Trophoblast cell (in vitro differentiated cells and primary cell): ENCODE data around the gene REXO1.
"Not testable (repeated sequence)": the region's sequence is repeated elsewhere in the genome, so short reads cannot be mapped to it uniquely, and the experiment has no call there.

ENCODE experiments used
- DNase-seq, 2 donors: peaks; one replicate each; pipeline ENCODE4 v3.0.0-alpha.2; 2016
- H2AFZ ChIP-seq: 2 replicates; pipeline ENCODE4 v1.6.1; 2013; ENCODE audit warnings: low read length, moderate library complexity, mild to moderate bottlenecking; ENCODE audit not compliant: insufficient read depth, poor library complexity
- H2AK5ac ChIP-seq: 2 replicates; pipeline ENCODE4 v1.6.1; 2013; ENCODE audit warnings: mild to moderate bottlenecking, low read length
- H2BK120ac ChIP-seq: 2 replicates; pipeline ENCODE4 v1.6.1; 2013; ENCODE audit warnings: low read length, mild to moderate bottlenecking, moderate library complexity; ENCODE audit not compliant: insufficient read depth, poor library complexity
- H2BK12ac ChIP-seq: 2 replicates; pipeline ENCODE4 v1.6.1; 2013; ENCODE audit warnings: mild to moderate bottlenecking, low read length, moderate library complexity
- H2BK5ac ChIP-seq: 2 replicates; pipeline ENCODE4 v1.6.1; 2013; ENCODE audit warnings: low read length, low read depth, moderate library complexity, mild to moderate bottlenecking; ENCODE audit not compliant: poor library complexity
- H3K14ac ChIP-seq: 2 replicates; pipeline ENCODE4 v1.6.1; 2013; ENCODE audit warnings: mild to moderate bottlenecking, low read length
- H3K18ac ChIP-seq: 2 replicates; pipeline ENCODE4 v1.6.1; 2013; ENCODE audit warnings: mild to moderate bottlenecking, low read length
- H3K23ac ChIP-seq: 2 replicates; pipeline ENCODE4 v1.6.1; 2013; ENCODE audit warnings: low read length
- H3K27ac ChIP-seq: 2 replicates; pipeline ENCODE4 v1.5.1; 2013; ENCODE audit warnings: low read depth, mild to moderate bottlenecking, inconsistent platforms, low read length, moderate library complexity
- H3K27me3 ChIP-seq: 2 replicates; pipeline ENCODE4 v1.6.1; 2013; ENCODE audit warnings: inconsistent platforms, mild to moderate bottlenecking, low read length, moderate library complexity; ENCODE audit not compliant: insufficient read depth
- H3K36me3 ChIP-seq, 2 experiments: 1 replicate in 1 of 2; 2 replicates in 1 of 2; pipeline ENCODE4 v1.6.1; 2013; ENCODE audit warnings: low read length in 2 of 2, mild to moderate bottlenecking in 2 of 2, moderate library complexity in 1 of 2; ENCODE audit not compliant: insufficient read depth in 2 of 2, control insufficient read depth in 1 of 2
- H3K4ac ChIP-seq: 2 replicates; pipeline ENCODE4 v1.6.1; 2013; ENCODE audit warnings: low read depth, mild to moderate bottlenecking, low read length, moderate library complexity
- H3K4me1 ChIP-seq, 2 experiments: 1 replicate in 1 of 2; 2 replicates in 1 of 2; pipeline ENCODE4 v1.6.1; 2013; ENCODE audit warnings: low read length in 2 of 2, mild to moderate bottlenecking in 2 of 2, moderate library complexity in 1 of 2; ENCODE audit not compliant: insufficient read depth in 2 of 2, control insufficient read depth in 1 of 2
- H3K4me2 ChIP-seq: 2 replicates; pipeline ENCODE4 v1.6.1; 2013; ENCODE audit warnings: inconsistent platforms, mild to moderate bottlenecking, low read length, moderate library complexity
- H3K4me3 ChIP-seq: 2 replicates; pipeline ENCODE4 v1.5.1; 2013; ENCODE audit warnings: mild to moderate bottlenecking, low read depth, low read length, inconsistent platforms
- H3K79me1 ChIP-seq: one replicate; pipeline ENCODE4 v1.6.1; 2013; ENCODE audit warnings: low read length
- H3K79me2 ChIP-seq: 2 replicates; pipeline ENCODE4 v1.6.1; 2013; ENCODE audit warnings: low read length, mild to moderate bottlenecking; ENCODE audit not compliant: control insufficient read depth, insufficient read depth, poor library complexity
- H3K9ac ChIP-seq: 2 replicates; pipeline ENCODE4 v1.6.1; 2013; ENCODE audit warnings: mild to moderate bottlenecking, low read length
- H3K9me3 ChIP-seq: 2 replicates; pipeline ENCODE4 v1.6.1; 2013; ENCODE audit warnings: low read depth, mild to moderate bottlenecking, control low read depth, inconsistent platforms, low read length; ENCODE audit not compliant: insufficient read depth
- H4K12ac ChIP-seq: 2 replicates; pipeline ENCODE4 v1.6.1; 2013; ENCODE audit warnings: low read depth, mild to moderate bottlenecking, low read length, moderate library complexity
- H4K8ac ChIP-seq: 2 replicates; pipeline ENCODE4 v1.6.1; 2013; ENCODE audit warnings: low read depth, mild to moderate bottlenecking, low read length, moderate library complexity
- H4K91ac ChIP-seq: one replicate; pipeline ENCODE4 v1.6.1; 2013; ENCODE audit warnings: low read depth, mild to moderate bottlenecking, low read length, moderate library complexity
- WGBS: extraction: QIAGEN DNeasy Blood & Tissue Kit; methylation state at CpG from one replicate; pipeline ENCODE4 v1.1.7; 2013; ENCODE audit warnings: missing lambda C conversion rate; ENCODE audit not compliant: insufficient read length, insufficient coverage; ENCODE audit errors: extremely low coverage; 5-methylcytosine and 5-hydroxymethylcytosine counted together

Gene REXO1

GRCh38 chr19:1805401-1806183 lies 42.7 kb downstream of the REXO1 start:
- H4K12ac ChIP-seq = no peak overlapping the region
- no peak overlapping the region for H4K8ac ChIP-seq
- no peaks in the 10 kb centered on the region for H3K27me3 ChIP-seq
- H4K91ac ChIP-seq = no peak overlapping the region
- H2BK120ac ChIP-seq = no peak overlapping the region
- no peaks in the 10 kb centered on the region for H3K4me1 ChIP-seq
- no peak overlapping the region for H3K9ac ChIP-seq
- H3K4ac ChIP-seq = no peak overlapping the region
- H3K79me2 ChIP-seq = no peaks in the 10 kb centered on the region
- no peaks in the 10 kb centered on the region for H3K79me1 ChIP-seq
- H3K18ac ChIP-seq = no peak overlapping the region
- WGBS = no CpG with 5 or more reads among the region's 24 CpGs
- H3K36me3 ChIP-seq = no peaks in the 10 kb centered on the region
- no peaks in the 10 kb centered on the region for H3K9me3 ChIP-seq
- no peak overlapping the region for H2BK12ac ChIP-seq
- H2AFZ ChIP-seq = no peak overlapping the region
- no peak overlapping the region for H2AK5ac ChIP-seq
- no peak overlapping the region for H3K4me2 ChIP-seq
- no peak for DNase-seq
- H3K27ac ChIP-seq = no peak overlapping the region
- no peak overlapping the region for H3K14ac ChIP-seq
- no peak overlapping the region for H3K23ac ChIP-seq
- no peak overlapping the region for H2BK5ac ChIP-seq
- H3K4me3 ChIP-seq = no peak overlapping the region

DNA sequence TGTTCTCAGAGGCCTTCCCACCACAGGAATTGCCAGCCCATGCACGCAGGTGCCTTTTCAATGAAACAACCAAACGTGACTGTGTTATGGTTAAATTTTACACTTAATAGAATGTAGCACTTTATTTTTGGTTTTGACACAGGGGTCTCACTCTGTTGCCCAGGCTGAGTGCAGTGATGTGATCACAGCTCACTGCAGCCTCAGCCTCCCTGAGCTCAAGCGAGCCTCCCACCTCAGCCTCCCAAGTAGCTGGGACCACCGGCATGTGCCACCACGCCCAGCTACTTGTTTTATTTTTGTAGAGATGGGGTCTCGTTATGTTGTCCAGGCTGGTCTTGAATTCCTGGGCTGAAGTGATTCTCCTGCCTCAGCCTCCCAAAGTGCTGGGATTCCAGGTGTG lies 43.4 kb downstream of the REXO1 start:
- no peaks in the 10 kb centered on the region for H3K79me2 ChIP-seq
- H3K9ac ChIP-seq = no peak overlapping the region
- no peak overlapping the region for H3K27ac ChIP-seq
- H3K4me3 ChIP-seq = no peak overlapping the region
- H2BK5ac ChIP-seq = no peak overlapping the region
- WGBS = no CpG with 5 or more reads among the region's 6 CpGs
- no peak overlapping the region for H2AFZ ChIP-seq
- no peaks in the 10 kb centered on the region for H3K27me3 ChIP-seq
- no peak overlapping the region for H3K14ac ChIP-seq
- no peak for DNase-seq
- H3K18ac ChIP-seq = no peak overlapping the region
- no peak overlapping the region for H4K12ac ChIP-seq
- no peak overlapping the region for H4K91ac ChIP-seq
- no peaks in the 10 kb centered on the region for H3K36me3 ChIP-seq
- no peak overlapping the region for H3K23ac ChIP-seq
- H3K4ac ChIP-seq = no peak overlapping the region
- H2BK12ac ChIP-seq = no peak overlapping the region
- peaks cover 2% of the 10 kb centered on the region for H3K9me3 ChIP-seq
- H3K4me2 ChIP-seq = no peak overlapping the region
- no peak overlapping the region for H4K8ac ChIP-seq
- H3K79me1 ChIP-seq = no peaks in the 10 kb centered on the region
- H2AK5ac ChIP-seq = no peak overlapping the region
- no peaks in the 10 kb centered on the region for H3K4me1 ChIP-seq
- no peak overlapping the region for H2BK120ac ChIP-seq

DNA sequence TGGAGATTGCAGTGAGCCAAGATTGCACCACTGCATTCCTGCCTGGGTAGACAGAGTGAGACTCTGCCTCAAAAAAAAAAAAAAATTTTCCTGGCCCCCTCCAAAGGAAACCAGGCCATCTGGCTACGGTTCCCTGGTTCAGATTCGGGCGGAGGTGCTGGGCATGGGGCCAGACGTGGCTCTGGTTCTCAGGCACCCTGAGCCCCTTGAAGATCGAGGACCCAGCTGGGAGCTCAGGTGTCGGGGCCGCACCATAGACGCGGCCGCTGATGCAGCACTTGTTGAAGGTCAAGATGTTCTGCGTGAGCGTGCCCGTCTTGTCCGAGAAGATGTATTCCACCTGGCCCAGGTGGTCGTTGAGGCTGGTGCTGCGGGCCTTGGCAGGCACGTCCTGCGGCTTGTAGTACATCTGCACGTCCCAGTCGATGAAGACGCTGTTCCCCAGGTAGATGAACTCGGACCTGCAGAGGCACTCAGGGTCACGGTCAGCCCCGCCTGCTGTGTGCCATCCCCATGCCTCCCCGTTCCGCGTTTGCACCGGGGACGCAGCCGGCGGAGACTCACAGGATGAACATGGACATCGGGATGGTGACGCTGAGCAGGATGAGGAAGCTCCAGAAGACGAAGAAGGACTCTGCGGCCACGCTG lies 48.5 kb downstream of the REXO1 start:
- Histone ChIP-seq H3K23ac (no peak overlapping the region), H2AK5ac (no peak overlapping the region), H3K4me2 (no peak overlapping the region), H3K4me1 (no peaks in the 10 kb centered on the region), H3K79me1 (no peaks in the 10 kb centered on the region), H4K12ac (no peak overlapping the region), H3K9ac (no peak overlapping the region), H3K27ac (no peak overlapping the region), H3K14ac (no peak overlapping the region), H2BK120ac (no peak overlapping the region), H3K18ac (no peak overlapping the region), H3K9me3 (peaks cover 3% of the 10 kb centered on the region), H4K91ac (no peak overlapping the region), H3K4ac (no peak overlapping the region), H2BK5ac (no peak overlapping the region), H3K27me3 (no peaks in the 10 kb centered on the region), H3K4me3 (no peak overlapping the region), H2BK12ac (no peak overlapping the region), H2AFZ (no peak overlapping the region), H4K8ac (no peak overlapping the region), H3K36me3 (no peaks in the 10 kb centered on the region), H3K79me2 (no peaks in the 10 kb centered on the region)
- DNase-seq = no peak
- WGBS = no CpG with 5 or more reads among the region's 36 CpGs

DNA sequence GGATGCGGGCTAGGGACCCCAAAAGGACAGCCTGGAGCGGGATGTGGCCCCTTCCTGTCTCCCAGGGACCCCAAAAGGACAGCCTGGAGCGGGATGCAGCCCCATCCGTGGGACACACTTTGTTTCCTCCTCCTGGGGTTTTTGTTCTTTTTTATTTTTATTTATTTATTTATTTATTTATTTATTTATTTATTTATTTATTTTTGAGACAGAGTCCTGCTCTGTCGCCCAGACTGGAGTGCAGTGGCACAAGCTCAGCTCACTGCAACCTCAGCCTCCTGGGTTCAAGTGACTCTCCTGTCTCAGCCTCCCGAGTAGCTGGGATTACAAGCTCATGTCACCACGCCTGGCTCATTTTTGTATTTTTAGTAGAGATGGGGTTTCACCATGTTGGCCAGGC lies 51.0 kb downstream of the REXO1 start:
- H3K36me3 ChIP-seq, H3K4ac ChIP-seq, H3K23ac ChIP-seq, H4K91ac ChIP-seq, H2AFZ ChIP-seq, H3K4me1 ChIP-seq, H3K14ac ChIP-seq, H3K79me1 ChIP-seq, H2BK12ac ChIP-seq, H3K9me3 ChIP-seq, H3K4me3 ChIP-seq, H4K8ac ChIP-seq, H4K12ac ChIP-seq, H3K9ac ChIP-seq, H3K4me2 ChIP-seq, H3K27me3 ChIP-seq, H3K79me2 ChIP-seq, H3K27ac ChIP-seq, DNase-seq, H2BK120ac ChIP-seq, H2AK5ac ChIP-seq, H3K18ac ChIP-seq, H2BK5ac ChIP-seq: not testable (repeated sequence)
- WGBS = no CpG with 5 or more reads among the region's 7 CpGs
